HepG2 (cell line): ENCODE data around the gene DYNC2I2. TPM values are rescaled to one million over a fixed set of nuclear protein-coding genes. Genes with fewer than 3 reads are reported as not detected.
A peak's percentile ranks its signal among the peaks of the same experiment; 100 is the strongest.

ENCODE experiments used
- AHR ChIP-seq: IDR thresholded peaks from 2 replicates; pipeline ENCODE4 v1.6.1; 2018; ENCODE audit warnings: missing genetic modification reagents, missing compliant biosample characterization
- ATF2 ChIP-seq: sonication (generic); formaldehyde crosslinking; IDR thresholded peaks from 2 replicates; pipeline ENCODE4 v1.4.0; 2020; ENCODE audit warnings: missing genetic modification reagents
- CEBPB ChIP-seq: IDR thresholded peaks from 2 replicates; pipeline ENCODE4 v1.6.1; 2011; ENCODE audit warnings: low read depth, low read length, improper control_type of control experiment, borderline replicate concordance
- EHMT2 ChIP-seq: fragments of 200-600 bp; sonication (generic); IDR thresholded peaks from 2 replicates; pipeline ENCODE4 v1.7.0; 2017; ENCODE audit warnings: antibody characterized with exemption, low read depth, low read length, borderline replicate concordance
- ELF3 ChIP-seq: IDR thresholded peaks from 2 replicates; pipeline ENCODE4 v1.6.1; 2016; ENCODE audit warnings: missing genetic modification reagents, missing compliant biosample characterization
- FOSL1 ChIP-seq: sonication (generic); formaldehyde crosslinking; IDR thresholded peaks from 2 replicates; pipeline ENCODE4 v1.9.0; 2021; ENCODE audit warnings: missing genetic modification reagents, borderline replicate concordance
- FOXK2 ChIP-seq: fragments of 450-650 bp; IDR thresholded peaks from 2 replicates; pipeline ENCODE4 v1.6.1; 2016
- FUBP1 ChIP-seq: sonication (generic); formaldehyde crosslinking; IDR thresholded peaks from 2 replicates; pipeline ENCODE4 v1.5.1; 2020; ENCODE audit warnings: missing genetic modification reagents, mild to moderate bottlenecking, borderline replicate concordance
- GATAD2A ChIP-seq: IDR thresholded peaks from 2 replicates; pipeline ENCODE4 v1.6.1; 2016
- HMG20B ChIP-seq: conservative IDR thresholded peaks from 2 replicates; pipeline ENCODE4 v1.6.1; 2016; ENCODE audit warnings: missing genetic modification reagents, missing compliant biosample characterization
- HNRNPLL ChIP-seq: fragments of 200-400 bp; formaldehyde crosslinking; IDR thresholded peaks from 2 replicates; pipeline ENCODE4 v1.6.1; 2017; ENCODE audit warnings: mild to moderate bottlenecking, low read depth, low read length; ENCODE audit not compliant: poor library complexity, severe bottlenecking
- JARID2 ChIP-seq: sonication (generic); formaldehyde crosslinking; IDR thresholded peaks from 2 replicates; pipeline ENCODE4 v1.8.1; 2023; ENCODE audit warnings: missing genetic modification reagents, inconsistent platforms; ENCODE audit not compliant: insufficient replicate concordance
- KMT2A ChIP-seq: sonication (generic); formaldehyde crosslinking; IDR thresholded peaks from 2 replicates; pipeline ENCODE4 v1.4.0; 2020; ENCODE audit warnings: missing genetic modification reagents
- KMT2B ChIP-seq: IDR thresholded peaks from 2 replicates; pipeline ENCODE4 v1.6.1; 2016; ENCODE audit warnings: missing genetic modification reagents, missing compliant biosample characterization
- POLR2G ChIP-seq: fragments of 200-400 bp; formaldehyde crosslinking; IDR thresholded peaks from 2 replicates; pipeline ENCODE4 v1.6.1; 2018; ENCODE audit warnings: mild to moderate bottlenecking, low read depth, low read length, moderate library complexity
- REXO4 ChIP-seq: sonication (generic); formaldehyde crosslinking; IDR thresholded peaks from 2 replicates; pipeline ENCODE4 v1.8.0; 2022; ENCODE audit warnings: missing genetic modification reagents, mild to moderate bottlenecking, borderline replicate concordance
- RFX3 ChIP-seq: IDR thresholded peaks from 2 replicates; pipeline ENCODE4 v1.6.1; 2016; ENCODE audit warnings: missing biosample characterization, missing genetic modification reagents
- RFXANK ChIP-seq: IDR thresholded peaks from 2 replicates; pipeline ENCODE4 v1.6.1; 2016
- TBX3 ChIP-seq: fragments of 450-650 bp; IDR thresholded peaks from 2 replicates; pipeline ENCODE4 v1.6.1; 2017; ENCODE audit warnings: antibody characterized with exemption, mild to moderate bottlenecking, inconsistent platforms, borderline replicate concordance
- ZFX ChIP-seq: sonication (generic); formaldehyde crosslinking; IDR thresholded peaks from 2 replicates; pipeline ENCODE4 v1.4.0; 2020; ENCODE audit warnings: mild to moderate bottlenecking, low read depth, missing genetic modification reagents, moderate library complexity
- ZNF296 ChIP-seq: sonication (generic); formaldehyde crosslinking; conservative IDR thresholded peaks from 2 replicates; pipeline ENCODE4 v1.5.0; 2020; ENCODE audit warnings: mild to moderate bottlenecking, missing genetic modification reagents
- ZNF350 ChIP-seq: sonication (generic); formaldehyde crosslinking; IDR thresholded peaks from 2 replicates; pipeline ENCODE4 v1.4.0; 2020; ENCODE audit warnings: mild to moderate bottlenecking, low read depth, missing genetic modification reagents, borderline replicate concordance
- ZNF441 ChIP-seq: sonication (generic); formaldehyde crosslinking; IDR thresholded peaks from 2 replicates; pipeline ENCODE4 v1.7.0; 2021; ENCODE audit warnings: missing genetic modification reagents, borderline replicate concordance
- ZNF570 ChIP-seq: sonication (generic); formaldehyde crosslinking; IDR thresholded peaks from 2 replicates; pipeline ENCODE4 v1.4.0; 2020; ENCODE audit warnings: mild to moderate bottlenecking, missing genetic modification reagents, borderline replicate concordance
- polyA plus RNA-seq, 8 experiments: library from polyadenylated mRNA; depleted of rRNA in 3 of 8; stranded (reverse) in 7 of 8; unstranded in 1 of 8; fragments of >200 nt; fragmentation: Illumina TruSeq in 4 of 8; extraction: Trizol in 4 of 8; gene quantifications; 2 replicates each; pipeline versions ENCODE4 v1.2.1 to v1.2.3, GENCODE V29; 2011 to 2016; ENCODE audit warnings: low read depth in 4 of 8, missing spikeins in 1 of 8, mixed read lengths in 1 of 8; ENCODE audit not compliant: insufficient read depth in 1 of 8
- total RNA-seq, 5 experiments: library from RNA; depleted of rRNA; stranded (reverse); fragments of >200 nt; fragmentation: Illumina TruSeq; extraction: Trizol; gene quantifications; 2 replicates each; pipeline ENCODE4 v1.2.3, GENCODE V29; 2016; ENCODE audit warnings: low read depth in 1 of 5
- TF ChIP-seq, protein P1 (sequence below): sonication (generic); formaldehyde crosslinking; IDR thresholded peaks from 2 replicates; pipeline ENCODE4 v1.4.0; 2020; ENCODE audit warnings: missing genetic modification reagents
- TF ChIP-seq, protein P2 (sequence below): sonication (generic); formaldehyde crosslinking; conservative IDR thresholded peaks from 2 replicates; pipeline ENCODE4 v1.4.0; 2020; ENCODE audit warnings: missing genetic modification reagents
- TF ChIP-seq, protein P3 (sequence below): sonication (generic); formaldehyde crosslinking; IDR thresholded peaks from 2 replicates; pipeline ENCODE4 v1.4.0; 2020; ENCODE audit warnings: mild to moderate bottlenecking, missing genetic modification reagents

Gene DYNC2I2
- total and polyA plus RNA-seq, 2 of the 13 experiments (the other 11 are each of a cell fraction or from before 2014, with no cell fraction given): 13.7 to 40.2 TPM

DNA sequence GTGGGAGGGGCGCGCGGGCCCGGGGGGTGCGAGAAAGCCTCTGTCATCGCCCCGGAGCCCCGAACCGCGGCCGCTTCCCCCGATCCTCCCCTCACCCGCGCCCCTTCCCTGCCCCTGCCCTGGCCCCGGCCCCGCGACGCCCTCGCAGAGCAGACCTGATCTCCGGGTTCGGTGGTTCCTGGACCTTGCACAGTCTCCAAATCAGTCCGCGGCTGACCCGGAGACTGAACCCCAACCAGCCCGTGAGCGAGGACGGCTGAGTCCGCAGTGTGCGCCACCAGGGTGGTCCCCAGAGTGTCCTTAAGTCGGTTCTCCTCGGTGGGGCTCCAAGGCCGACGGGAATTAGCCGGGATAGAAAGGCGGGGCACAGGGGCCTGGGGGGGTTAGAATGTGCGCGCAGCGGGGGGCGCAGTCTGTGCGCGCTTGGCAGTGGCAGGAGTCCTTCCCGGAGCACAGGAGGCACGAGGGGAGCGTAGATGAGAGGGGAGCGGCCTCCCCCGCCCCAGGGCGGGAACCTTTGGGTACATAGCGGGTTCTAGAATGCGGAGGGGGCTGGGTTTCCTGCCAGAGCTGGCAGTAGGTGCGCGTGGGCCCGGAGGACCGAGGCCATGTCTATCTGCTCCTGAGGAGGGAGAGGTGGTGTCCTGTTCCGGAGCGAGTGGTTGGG, 46.4 kb upstream of the DYNC2I2 start (continued):
- no peak for TF ChIP-seq CEBPB
- peak; percentile 18; the same call in 1 of the 2 replicates for TF ChIP-seq AHR
- TF ChIP-seq FOSL1 (CRISPR knock-in tag): no peak
- no peak for TF ChIP-seq TBX3
- TF ChIP-seq, protein P1, sequence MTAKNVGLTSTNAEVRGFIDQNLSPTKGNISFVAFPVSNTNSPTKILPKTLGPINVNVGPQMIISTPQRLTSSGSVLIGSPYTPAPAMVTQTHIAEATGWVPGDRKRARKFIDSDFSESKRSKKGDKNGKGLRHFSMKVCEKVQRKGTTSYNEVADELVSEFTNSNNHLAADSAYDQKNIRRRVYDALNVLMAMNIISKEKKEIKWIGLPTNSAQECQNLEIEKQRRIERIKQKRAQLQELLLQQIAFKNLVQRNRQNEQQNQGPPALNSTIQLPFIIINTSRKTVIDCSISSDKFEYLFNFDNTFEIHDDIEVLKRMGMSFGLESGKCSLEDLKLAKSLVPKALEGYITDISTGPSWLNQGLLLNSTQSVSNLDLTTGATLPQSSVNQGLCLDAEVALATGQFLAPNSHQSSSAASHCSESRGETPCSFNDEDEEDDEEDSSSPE: peak; percentile 54; the same call in 1 of the 2 replicates
- TF ChIP-seq ZNF296 (CRISPR knock-in tag): 0 out of 2 replicates have a peak, but pooled peaks have one; percentile 31
- TF ChIP-seq GATAD2A (CRISPR knock-in tag): peak; percentile 23; the same call in 1 of the 2 replicates
- TF ChIP-seq ZFX (CRISPR knock-in tag): no peak
- TF ChIP-seq ZNF570 (CRISPR knock-in tag): no peak
- TF ChIP-seq POLR2G: no peak
- TF ChIP-seq KMT2A (CRISPR knock-in tag): no peak
- TF ChIP-seq ATF2 (CRISPR knock-in tag): no peak
- TF ChIP-seq HNRNPLL: no peak
- TF ChIP-seq RFX3 (CRISPR knock-in tag): no peak
- no peak for TF ChIP-seq ZNF441 (CRISPR knock-in tag)
- TF ChIP-seq ELF3 (CRISPR knock-in tag): no peak
- no peak for TF ChIP-seq REXO4
- TF ChIP-seq, protein P2, sequence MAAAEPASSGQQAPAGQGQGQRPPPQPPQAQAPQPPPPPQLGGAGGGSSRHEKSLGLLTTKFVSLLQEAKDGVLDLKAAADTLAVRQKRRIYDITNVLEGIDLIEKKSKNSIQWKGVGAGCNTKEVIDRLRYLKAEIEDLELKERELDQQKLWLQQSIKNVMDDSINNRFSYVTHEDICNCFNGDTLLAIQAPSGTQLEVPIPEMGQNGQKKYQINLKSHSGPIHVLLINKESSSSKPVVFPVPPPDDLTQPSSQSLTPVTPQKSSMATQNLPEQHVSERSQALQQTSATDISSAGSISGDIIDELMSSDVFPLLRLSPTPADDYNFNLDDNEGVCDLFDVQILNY (CRISPR knock-in tag): peak; percentile 8; the same call in 1 of the 2 replicates
- no peak for TF ChIP-seq ZNF350 (CRISPR knock-in tag)
- no peak for TF ChIP-seq JARID2 (CRISPR knock-in tag)
- no peak for TF ChIP-seq EHMT2
- no peak for TF ChIP-seq FOXK2
- no peak for TF ChIP-seq HMG20B (CRISPR knock-in tag)
- TF ChIP-seq, protein P3, sequence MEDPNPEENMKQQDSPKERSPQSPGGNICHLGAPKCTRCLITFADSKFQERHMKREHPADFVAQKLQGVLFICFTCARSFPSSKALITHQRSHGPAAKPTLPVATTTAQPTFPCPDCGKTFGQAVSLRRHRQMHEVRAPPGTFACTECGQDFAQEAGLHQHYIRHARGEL (CRISPR knock-in tag): no peak
- TF ChIP-seq RFXANK: no peak
- no peak for TF ChIP-seq FUBP1
- no peak for TF ChIP-seq KMT2B
